Peyer's patch (tissue), 4 donors: ENCODE results near the gene TOM1L2. TPM values are rescaled to one million over a fixed set of nuclear protein-coding genes. Genes with fewer than 3 reads are reported as not detected.
A peak's percentile ranks its signal among the peaks of the same experiment; 100 is the strongest.

Source experiments
- DNase-seq, 3 donors: peaks; one replicate each; pipeline ENCODE4 v3.0.0-alpha.2; 2017 to 2019
- H3K27ac ChIP-seq, 4 donors: fragments of 200-600 bp; sonication (generic); one replicate each; pipeline ENCODE4 v1.5.1; 2016 to 2019
- H3K27me3 ChIP-seq, 2 donors: fragments of 200-600 bp; sonication (generic); one replicate each; pipeline ENCODE4 v1.5.1; 2019
- H3K36me3 ChIP-seq, 3 donors: fragments of 200-600 bp; sonication (generic); one replicate each; pipeline ENCODE4 v1.5.1; 2016 to 2019
- H3K4me1 ChIP-seq, 4 donors: fragments of 200-600 bp; sonication (generic); one replicate each; pipeline ENCODE4 v1.5.1; 2016 to 2019
- H3K4me3 ChIP-seq, 4 donors: fragments of 200-600 bp; sonication (generic); 1 replicate in 3 of 4; 2 replicates in 1 of 4; pipeline ENCODE4 v1.5.1; 2016 to 2019; ENCODE audit warnings: mild to moderate bottlenecking in 1 of 4
- H3K9me3 ChIP-seq, 4 donors: fragments of 200-600 bp; sonication (generic); one replicate each; pipeline ENCODE4 v1.5.1; 2016 to 2019; ENCODE audit warnings: mild to moderate bottlenecking in 1 of 4
- CTCF ChIP-seq, 6 experiments: fragments of 450-650 bp in 4 of 6; fragments of 200-600 bp in 2 of 6; sonication (generic) in 1 of 6; IDR thresholded peaks; one replicate each; pipeline ENCODE4 v1.5.1; 2017 to 2019; ENCODE audit warnings: antibody characterized with exemption in 6 of 6, mild to moderate bottlenecking in 3 of 6, moderate library complexity in 1 of 6
- POLR2A ChIP-seq, 2 donors: fragments of 450-650 bp; IDR thresholded peaks; one replicate each; pipeline ENCODE4 v1.5.1; 2017; ENCODE audit warnings: antibody characterized with exemption in 2 of 2, mild to moderate bottlenecking in 2 of 2, moderate library complexity in 2 of 2
- total RNA-seq, 4 donors: library from RNA; depleted of rRNA; stranded (reverse); fragments of >200 nt; gene quantifications; one replicate each; pipeline ENCODE4 v1.1.0, GENCODE V29; 2016

TOM1L2 gene
- total RNA-seq, 4 donors from 2014 or later: 49.5 to 74.8 (median 62.7) TPM

- H3K4me1 ChIP-seq: peaks cover 0 to 15% (median 0%) of the 10 kb centered on the region in 4 donors
- H3K4me3 ChIP-seq: no peak overlapping the region
- no peak overlapping the region for H3K27ac ChIP-seq
- H3K36me3 ChIP-seq: peaks cover 0 to 18% (median 0%) of the 10 kb centered on the region in 3 donors
- no peaks in the 10 kb centered on the region for H3K27me3 ChIP-seq
- TF ChIP-seq CTCF (IDR thresholded peaks at IDR 0.05): no peak
- no peak for TF ChIP-seq POLR2A (IDR thresholded peaks at IDR 0.05)
- H3K9me3 ChIP-seq: no peaks in the 10 kb centered on the region
- DNase-seq: peak in 1 of 3 donors; percentile 23
Observed at GRCh38 chr17:17902376-17902775, 69.8 kb downstream of the TOM1L2 start.

- Histone ChIP-seq H3K27ac (peak overlapping the region in 3 of 4 donors; percentile 40 to 72 (median 52)), H3K27me3 (no peaks in the 10 kb centered on the region), H3K4me1 (peaks cover 0 to 15% (median 0%) of the 10 kb centered on the region in 4 donors), H3K36me3 (peaks cover 0 to 23% (median 0%) of the 10 kb centered on the region in 3 donors), H3K4me3 (no peak overlapping the region), H3K9me3 (no peaks in the 10 kb centered on the region)
- peak; percentile 34 to 84 (median 69) for DNase-seq
- TF ChIP-seq CTCF (IDR thresholded peaks at IDR 0.05) (no peak), POLR2A (IDR thresholded peaks at IDR 0.05) (no peak)
Observed at GRCh38 chr17:17900615-17901520, 71.3 kb downstream of the TOM1L2 start.

GRCh38 chr17:17899486-17899885, 72.7 kb downstream of the TOM1L2 start:
- Histone ChIP-seq H3K27me3 (no peaks in the 10 kb centered on the region), H3K9me3 (no peaks in the 10 kb centered on the region), H3K36me3 (peaks cover 0 to 30% (median 0%) of the 10 kb centered on the region in 3 donors), H3K27ac (no peak overlapping the region), H3K4me3 (no peak overlapping the region), H3K4me1 (peaks cover 0 to 15% (median 0%) of the 10 kb centered on the region in 4 donors)
- TF ChIP-seq CTCF (IDR thresholded peaks at IDR 0.05) (no peak), POLR2A (IDR thresholded peaks at IDR 0.05) (no peak)
- peak in 1 of 3 donors; percentile 12 for DNase-seq

- H3K4me1 ChIP-seq: peaks cover 0 to 15% (median 0%) of the 10 kb centered on the region in 4 donors
- H3K27me3 ChIP-seq: no peaks in the 10 kb centered on the region
- no peak overlapping the region for H3K27ac ChIP-seq
- DNase-seq: no peak
- no peak for TF ChIP-seq POLR2A (IDR thresholded peaks at IDR 0.05)
- no peak for TF ChIP-seq CTCF (IDR thresholded peaks at IDR 0.05)
- H3K9me3 ChIP-seq: no peaks in the 10 kb centered on the region
- peaks cover 0 to 36% (median 0%) of the 10 kb centered on the region in 3 donors for H3K36me3 ChIP-seq
- H3K4me3 ChIP-seq: no peak overlapping the region
Observed at GRCh38 chr17:17898673-17899072, 73.5 kb downstream of the TOM1L2 start.

- Histone ChIP-seq H3K4me1 (peaks cover 0 to 15% (median 0%) of the 10 kb centered on the region in 4 donors), H3K4me3 (no peak overlapping the region), H3K9me3 (no peaks in the 10 kb centered on the region), H3K36me3 (peaks cover 0 to 41% (median 0%) of the 10 kb centered on the region in 3 donors), H3K27ac (no peak overlapping the region), H3K27me3 (no peaks in the 10 kb centered on the region)
- no peak for DNase-seq
- no peak for TF ChIP-seq CTCF (IDR thresholded peaks at IDR 0.05)
- TF ChIP-seq POLR2A (IDR thresholded peaks at IDR 0.05): no peak
Observed at GRCh38 chr17:17897442-17897841, 74.8 kb downstream of the TOM1L2 start.
